ENCODE measurements around the gene LNPEP.

The LNPEP gene

DNA sequence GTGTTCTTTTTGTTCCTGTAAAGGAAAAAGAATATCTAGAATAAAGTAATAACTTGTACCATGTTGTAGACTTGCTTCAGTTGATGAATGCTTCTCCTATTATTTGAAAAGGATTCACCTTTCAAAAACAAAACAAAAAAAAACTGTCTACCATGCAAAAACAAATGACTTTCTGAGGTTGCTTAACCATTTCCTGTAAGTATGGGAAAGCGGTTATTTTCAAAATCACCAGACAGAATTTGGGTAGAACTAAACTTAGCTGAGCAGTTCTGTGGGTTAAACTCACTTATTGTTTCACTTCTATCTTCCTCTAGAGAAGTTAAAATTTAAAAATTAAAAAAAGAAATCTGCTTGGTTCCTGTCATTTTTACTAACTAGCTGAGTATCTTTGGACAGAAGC lies 25.2 kb downstream of the LNPEP start:
- no peak for DNase-seq (ENCODE audit: low read depth)

DNA sequence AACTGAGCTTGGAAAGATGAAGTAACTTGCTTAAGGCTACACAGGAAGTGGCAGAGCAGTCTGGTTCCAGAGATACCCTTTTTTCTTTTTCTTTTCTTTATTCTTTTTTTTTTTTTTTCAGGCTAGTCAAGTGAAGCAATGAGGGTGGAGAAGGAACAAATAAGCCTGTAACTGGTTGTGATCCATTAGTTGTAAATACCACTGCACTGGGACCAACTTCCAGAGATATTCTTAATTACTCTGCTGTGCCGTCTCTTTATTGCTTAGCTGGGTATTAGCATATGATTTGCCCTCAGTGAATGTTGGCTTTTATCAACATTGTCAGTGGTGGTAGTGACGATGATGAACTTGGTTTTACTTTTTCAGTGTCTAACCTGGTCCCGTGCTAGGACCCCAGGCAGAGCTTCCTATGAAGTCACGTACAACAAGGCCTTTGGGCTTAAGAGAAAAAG lies 26.7 kb downstream of the LNPEP start:
- DNase-seq (ENCODE audit: low read depth), result no peak

DNA sequence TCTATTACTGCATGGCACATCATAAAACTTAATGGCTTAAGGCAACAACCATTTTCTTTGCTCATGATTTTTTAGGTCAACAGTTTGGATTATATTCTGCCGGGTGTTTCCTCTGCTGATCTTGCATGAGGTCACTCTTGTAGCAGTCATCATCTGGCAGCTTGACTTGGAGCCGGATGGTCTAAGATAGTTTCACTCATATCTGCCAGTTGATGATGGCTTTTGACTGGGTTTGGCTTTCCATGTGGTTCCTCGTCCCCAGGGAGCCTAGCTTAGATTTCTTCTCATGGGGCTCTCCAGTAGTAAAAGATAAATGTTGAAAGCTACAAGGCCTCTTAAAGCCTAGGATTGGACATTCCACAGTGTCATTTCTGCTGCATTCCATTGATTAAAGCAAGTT lies 27.4 kb downstream of the LNPEP start:
- no peak for DNase-seq (ENCODE audit: low read depth)

DNA sequence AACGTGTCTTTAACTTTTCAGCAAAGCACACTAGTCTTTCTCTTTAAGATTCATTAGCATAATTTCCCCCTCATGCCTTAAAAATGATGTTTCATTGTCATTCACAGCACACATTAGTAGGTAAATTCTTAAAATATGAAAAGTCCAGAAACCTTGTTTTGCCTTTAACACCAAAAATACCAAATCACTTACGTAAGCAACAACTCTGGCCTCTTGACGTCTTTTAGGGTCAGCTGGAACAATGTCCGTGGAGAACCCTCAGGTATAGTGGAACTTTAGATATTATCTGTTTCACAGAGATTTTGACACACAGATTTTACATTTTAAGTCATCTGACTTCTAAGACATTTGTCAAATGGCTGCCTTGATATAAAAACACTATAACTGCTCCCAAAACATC lies 30.9 kb downstream of the LNPEP start:
- DNase-seq (ENCODE audit: low read depth), result no peak

DNA sequence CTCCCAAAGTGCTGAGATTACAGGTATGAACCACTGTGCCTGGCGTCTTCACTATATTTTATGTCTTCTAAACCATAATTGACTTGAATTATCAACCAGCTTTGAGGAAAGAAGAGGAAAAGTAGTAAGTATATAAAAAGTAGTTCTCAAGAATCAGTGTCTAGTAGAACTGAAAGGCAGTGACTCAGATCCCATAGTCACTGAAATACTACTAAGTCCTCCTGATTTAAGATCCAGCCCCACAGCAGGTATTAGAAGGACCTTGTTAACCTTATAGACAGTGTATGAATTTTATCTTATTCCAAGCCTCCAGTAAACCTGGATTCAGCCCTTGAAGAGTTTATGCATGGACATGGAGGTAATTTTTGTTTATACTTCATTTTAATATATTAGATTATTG lies 31.5 kb downstream of the LNPEP start:
- DNase-seq (ENCODE audit: low read depth), result no peak

DNA sequence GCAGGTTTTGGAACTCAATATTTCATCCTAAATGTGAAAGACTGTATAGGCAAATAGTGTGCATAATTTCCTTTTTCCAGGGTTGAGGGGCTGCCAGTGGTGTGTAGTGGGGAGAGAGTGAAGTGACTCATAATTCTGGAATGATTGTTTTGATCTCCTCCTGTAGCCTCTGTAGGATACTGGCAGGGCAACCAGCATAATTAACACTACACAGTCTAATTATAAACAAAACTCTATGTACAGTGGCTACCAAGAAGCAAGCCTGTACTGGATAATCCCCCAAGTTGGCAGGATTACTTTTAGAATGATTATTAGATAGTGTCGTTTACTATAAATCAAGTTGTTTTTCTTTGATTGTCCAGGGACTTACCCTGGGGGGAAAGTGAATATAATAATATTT lies 32.2 kb downstream of the LNPEP start:
- no peak for DNase-seq (ENCODE audit: low read depth)

DNA sequence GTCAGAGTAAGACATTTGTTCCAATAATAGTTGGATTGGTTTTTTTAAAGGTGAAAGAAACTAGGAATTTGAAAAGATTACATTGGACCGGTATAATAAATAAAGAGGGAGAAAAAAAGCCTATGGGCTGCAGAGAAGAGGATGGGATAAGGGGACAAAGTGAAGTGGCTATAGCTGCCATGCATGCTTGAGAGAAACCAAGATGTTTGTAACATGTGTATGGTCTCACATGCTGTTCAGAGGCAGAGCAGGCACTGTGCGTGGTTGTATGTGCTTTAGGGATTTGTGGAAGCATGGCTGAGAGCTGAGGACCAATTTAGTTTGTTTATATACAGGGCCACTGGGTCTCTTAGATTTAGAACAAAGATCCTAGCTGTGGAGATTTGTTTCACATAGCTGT lies 32.7 kb downstream of the LNPEP start:
- DNase-seq (ENCODE audit: low read depth), result no peak

DNA sequence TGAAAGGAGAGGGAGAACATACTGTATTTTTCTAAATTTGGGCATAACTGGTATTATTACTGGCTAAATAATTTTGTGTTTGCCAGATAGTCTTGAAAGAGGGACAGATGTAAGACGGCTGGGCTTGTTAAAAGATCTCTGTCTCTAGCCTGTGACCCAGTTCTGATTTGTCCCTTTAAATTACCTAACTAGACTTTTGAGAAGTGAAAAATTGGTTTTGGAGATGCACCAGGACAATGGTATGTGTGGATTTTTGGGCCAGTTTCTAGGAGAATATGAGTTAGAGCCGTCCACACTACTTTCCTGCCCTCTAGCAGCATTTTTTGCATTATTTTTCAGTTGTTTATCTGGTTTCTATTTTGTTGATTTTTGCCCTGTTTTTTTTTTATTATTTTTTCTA lies 33.5 kb downstream of the LNPEP start:
- no peak for DNase-seq (ENCODE audit: low read depth)

DNA sequence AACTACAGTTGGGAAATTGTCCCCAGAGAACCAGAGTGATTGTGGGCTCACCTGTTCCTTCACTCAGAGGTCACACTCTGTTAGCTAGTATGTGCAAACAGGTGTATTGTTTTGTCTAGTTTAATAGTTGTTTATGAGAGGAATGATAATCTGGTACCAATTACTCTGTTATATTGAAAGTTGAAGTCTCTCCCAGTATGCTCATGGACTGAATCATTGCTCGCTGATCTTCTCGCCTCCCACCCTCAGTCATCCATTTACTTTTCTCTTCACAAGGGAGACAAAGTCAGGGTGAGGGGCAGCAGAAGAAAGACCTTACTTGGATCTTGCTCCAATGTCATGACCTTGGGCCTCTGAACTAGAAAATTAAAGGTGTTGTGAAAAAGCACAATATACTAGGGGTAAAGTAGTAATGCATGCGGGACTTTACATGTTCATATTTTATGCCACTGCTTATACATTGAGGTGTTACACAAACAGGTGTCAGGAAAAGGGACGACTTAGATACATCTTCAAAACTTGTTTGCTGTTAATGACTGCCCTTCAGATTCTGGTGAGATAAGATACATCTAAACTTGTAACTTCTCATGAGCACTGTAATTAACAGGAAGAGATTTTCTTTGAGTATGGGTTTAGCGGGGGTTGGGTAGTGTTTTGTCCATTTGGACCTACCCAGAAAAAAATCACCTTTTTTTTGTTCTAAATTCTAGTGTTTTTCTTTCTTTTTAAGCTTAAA lies 36.9 kb downstream of the LNPEP start:
- DNase-seq (ENCODE audit: low read depth), result no peak

DNA sequence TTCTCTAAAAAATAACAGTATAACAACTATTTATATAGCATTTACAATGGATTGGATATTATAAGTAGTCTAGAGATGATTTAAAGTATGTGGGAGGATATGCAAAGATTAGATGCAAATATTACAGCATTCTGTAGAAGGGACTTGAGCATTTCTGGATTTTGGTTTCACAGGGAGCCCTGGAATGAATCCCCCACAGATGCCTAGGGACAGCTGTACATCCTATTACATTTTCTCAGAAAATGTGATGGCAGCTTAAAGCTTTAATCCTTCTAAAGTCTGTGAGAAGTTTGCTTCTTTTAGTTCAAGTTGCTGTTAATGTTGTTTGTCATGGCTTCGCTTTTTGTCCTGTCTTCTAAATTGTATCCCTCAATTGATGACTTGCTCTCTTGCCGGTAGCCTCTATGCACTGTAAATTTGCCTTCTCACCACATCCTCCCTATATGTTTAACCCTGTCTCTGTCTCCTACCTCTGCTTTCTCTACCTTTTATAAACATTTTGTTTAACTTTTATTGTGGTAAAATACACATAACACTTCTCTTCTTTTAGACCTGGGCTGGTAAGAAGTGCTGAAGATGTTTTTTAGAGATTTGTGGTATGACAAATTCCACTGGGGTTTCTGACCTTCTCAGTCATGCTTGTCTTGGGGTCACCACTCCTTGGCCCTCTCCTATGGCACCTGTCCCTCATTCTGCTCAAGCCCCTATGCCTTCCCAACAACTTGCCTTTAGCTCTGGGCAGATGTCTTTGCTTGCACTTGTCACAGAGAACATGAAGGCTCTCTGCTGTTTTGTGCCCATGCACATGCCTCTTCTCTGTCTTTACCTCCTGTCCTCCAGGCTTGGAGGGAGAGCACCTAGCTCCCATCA lies 37.9 kb downstream of the LNPEP start:
- DNase-seq (ENCODE audit: low read depth), result no peak

DNA sequence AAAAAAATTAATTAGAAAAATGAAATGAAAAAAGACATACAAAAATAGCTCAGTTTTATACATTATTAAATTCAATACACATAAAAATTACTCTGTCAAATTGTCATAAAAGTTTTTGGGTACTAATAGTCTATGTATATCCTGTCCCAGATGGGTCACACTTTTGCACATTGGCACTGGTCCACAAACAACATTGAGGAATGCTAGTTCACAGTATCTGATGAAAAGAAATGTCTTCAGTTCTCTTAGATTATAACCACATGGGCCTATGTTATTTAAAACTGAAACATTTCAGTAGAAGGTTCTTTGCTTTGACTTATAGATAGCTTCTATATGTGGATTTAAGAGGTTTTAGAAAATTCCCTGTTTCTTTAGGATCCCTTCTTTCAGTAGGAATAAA lies 39.8 kb downstream of the LNPEP start:
- no peak for DNase-seq (ENCODE audit: low read depth)

DNA sequence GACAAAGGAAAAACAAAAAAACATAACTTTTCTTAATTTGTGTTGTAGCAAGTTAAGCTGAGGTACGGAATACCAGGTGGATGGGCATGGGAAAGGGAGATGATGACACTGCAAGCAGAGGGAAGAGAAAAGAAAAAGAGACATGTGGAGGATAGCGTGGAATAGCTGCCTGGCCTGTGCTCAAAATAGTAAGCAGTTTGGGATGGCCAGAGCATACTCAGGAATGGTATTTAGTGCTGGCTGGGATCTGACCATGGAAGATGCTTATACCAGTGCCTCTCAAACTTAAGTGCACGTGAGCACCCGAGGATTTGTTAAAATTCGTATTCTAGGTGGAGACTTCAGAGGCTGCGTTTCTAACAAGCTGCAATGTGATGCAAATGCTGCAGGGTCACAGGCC lies 41.3 kb downstream of the LNPEP start:
- no peak for DNase-seq (ENCODE audit: low read depth)

DNA sequence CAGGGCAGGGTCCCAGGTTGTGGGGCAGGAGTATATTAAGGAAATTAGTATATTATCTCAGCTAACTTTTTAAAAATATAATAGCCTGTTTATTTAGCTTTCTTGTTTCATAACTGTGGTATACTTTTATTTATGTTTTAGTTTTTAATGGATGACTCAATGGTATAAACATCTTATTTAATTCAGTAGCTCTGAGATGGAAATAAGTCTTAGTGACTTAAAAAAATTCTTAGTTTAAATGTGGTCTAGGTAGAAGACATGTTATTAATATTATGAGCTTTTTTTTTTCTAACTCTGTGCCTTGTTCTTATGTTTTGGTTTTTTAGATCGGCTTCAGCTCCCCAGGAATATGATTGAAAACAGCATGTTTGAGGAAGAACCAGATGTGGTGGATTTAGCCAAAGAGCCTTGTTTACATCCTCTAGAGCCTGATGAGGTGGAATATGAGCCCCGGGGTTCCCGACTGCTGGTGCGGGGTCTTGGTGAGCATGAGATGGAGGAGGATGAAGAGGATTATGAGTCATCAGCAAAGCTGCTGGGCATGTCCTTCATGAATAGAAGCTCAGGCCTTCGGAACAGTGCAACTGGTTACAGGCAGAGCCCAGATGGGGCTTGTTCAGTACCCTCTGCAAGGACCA lies 43.1 kb downstream of the LNPEP start:
- DNase-seq (ENCODE audit: low read depth), result no peak

DNA sequence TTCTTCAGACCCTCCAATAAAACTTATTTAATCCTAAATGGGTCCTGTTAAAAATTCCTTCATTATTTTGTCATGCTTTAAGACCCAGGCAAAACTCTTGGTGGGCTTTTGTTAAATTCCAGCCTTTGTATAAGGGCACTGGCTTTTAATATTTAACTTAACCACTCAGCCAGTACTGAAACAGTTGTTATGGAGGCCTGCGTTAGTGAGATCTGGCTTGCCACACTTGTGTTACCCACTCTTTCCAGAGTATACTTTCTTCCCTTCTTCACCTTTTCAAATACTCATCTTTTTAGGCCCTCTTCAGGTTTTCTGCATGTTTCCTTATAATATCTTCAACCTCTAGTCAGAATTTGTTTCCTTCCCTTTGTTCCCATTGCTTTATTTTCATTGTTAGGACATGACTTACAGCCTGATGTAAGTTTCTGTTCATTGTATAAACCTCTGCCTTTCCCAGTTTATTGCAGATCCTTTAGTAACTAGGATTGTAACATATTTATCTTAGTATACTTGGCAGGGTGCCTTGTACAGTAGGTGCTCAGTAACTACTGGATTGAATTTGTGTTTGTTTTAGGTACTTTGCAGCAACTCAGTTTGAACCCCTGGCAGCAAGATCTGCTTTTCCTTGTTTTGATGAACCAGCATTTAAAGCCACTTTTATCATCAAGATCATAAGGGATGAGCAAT lies 48.8 kb downstream of the LNPEP start:
- DNase-seq (ENCODE audit: low read depth), result no peak

DNA sequence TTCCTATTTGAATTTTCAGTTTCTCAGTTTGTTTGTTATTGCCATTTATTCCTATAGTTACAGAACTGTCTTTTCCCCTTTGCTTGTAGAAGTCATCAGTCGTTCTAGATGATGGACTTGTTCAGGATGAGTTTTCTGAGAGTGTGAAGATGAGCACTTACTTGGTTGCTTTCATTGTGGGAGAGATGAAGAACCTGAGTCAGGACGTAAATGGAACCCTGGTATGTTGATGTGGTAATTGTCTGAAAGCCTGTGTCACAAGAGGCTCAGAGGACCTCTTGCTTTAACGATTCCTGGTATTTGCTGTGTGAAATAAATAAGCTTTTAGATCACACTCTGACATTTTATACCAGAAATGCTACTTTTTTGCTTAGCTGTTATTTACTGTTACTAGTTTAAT lies 50.6 kb downstream of the LNPEP start:
- DNase-seq (ENCODE audit: low read depth), result no peak

DNA sequence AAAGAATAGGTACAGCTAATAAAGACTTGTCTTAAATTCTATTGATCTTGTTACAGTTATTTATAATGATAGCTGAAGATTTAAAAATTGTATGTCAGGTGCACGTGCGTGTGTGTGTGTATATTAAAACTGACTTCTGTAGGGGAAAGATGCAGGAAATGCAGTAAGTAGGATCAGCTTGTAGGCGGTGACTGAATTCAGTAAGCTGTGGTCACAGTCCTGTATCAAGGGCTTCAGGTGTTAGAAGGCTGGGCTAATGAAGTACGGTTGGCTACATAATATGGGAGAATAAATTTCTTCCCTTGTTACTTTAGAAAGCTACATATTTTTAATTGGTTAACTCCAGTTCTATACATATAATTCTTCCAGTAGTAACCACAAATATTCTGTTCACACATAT lies 54.2 kb downstream of the LNPEP start:
- no peak for DNase-seq (ENCODE audit: low read depth)

DNA sequence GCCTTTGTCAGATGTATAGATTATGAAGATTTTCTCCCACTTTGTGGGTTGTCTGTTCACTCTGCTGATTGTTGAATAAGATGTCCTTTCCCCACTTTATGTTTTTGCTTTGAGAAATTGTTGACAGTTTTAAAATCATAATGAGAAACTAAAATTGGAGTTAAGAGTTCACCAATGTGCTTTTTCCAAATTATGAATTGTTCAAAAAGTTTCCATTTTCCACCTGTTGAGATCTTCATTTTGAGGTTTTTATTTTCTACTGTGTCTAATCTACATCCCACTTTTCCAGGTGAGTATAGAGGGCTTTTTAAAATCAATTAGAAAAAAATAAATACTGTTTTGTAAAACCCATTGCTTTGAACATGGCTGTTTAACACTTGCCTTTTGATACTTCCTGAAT lies 55.8 kb downstream of the LNPEP start:
- DNase-seq (ENCODE audit: low read depth), result no peak

DNA sequence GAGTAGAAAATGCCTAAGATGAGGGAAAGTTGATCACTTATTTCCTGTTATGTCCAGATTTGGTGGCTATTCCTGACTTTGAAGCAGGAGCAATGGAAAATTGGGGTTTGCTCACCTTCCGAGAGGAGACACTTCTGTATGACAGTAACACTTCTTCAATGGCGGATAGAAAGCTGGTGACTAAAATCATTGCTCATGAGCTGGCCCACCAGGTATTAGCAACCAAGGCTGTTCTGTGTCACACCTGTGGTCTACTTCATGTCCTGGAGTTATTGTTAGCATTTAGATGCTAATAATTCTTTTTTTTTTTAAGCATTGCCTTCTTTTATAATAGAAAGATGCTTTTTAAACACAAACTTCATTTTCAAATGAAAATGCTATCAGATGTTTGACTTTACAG lies 57.9 kb downstream of the LNPEP start:
- no peak for DNase-seq (ENCODE audit: low read depth)

DNA sequence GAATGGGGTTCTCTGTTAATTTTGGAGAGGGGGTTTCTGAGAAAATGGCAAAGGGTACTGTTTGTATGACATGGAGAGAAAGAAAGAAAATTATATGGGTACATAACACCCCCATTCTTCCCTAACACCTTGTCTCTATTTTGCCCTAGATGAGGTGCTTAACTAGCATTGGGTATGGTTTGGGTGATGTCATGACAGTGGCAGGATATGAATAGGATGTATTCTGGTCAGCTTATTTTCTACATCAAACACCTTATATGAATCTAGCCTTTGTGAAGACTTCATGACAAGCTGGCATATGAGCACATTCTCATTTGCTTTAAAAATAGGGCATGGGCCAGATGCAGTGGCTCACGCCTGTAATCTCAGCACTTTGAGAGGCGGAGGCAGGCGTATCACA lies 58.6 kb downstream of the LNPEP start:
- DNase-seq (ENCODE audit: low read depth), result no peak

DNA sequence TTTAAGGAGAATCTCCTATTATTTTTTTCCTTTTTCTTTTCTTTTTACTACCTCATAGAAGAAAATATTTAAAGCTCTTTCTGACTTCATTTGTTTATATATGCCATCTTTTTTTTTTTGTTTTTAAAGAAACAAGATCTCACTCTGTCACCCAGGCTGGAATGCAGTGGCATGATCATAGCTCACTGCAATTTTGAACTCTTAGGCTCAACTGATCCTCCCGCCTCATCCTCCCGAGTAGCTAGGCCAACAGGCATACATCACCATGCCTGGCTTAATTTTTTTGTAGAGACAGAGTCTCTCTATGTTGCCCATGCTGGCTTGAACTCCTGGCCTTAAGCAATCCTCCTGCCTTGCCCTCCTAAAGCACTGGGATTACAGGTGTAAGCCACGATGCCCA lies 59.5 kb downstream of the LNPEP start:
- DNase-seq (ENCODE audit: low read depth), result no peak

DNA sequence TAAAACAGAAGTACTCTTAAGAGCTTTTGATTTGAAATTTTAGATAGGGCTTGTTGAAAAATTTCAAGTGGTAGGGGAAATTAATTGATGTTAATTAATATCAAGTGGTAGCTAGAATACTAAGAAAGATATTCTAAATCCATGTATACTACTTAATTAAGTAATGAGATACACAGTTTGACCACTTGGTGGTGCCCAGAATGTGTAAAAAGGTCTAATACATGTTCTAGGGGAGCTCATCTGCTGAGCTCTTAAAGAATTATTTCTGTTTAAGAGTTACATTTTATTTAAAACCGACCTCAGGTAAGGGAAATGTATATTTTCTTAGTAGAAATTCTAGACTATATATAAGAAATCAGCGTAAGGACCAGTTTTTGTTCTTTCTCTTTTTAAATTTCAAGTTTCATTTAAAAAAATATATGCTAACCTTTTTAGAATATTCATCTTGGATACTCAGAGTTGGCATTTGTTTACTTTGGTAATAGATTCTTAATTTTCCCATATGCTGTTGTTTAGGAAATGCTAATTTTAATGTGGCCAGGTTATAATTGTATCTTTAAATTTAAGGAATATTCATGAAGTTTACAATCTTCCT lies 61.5 kb downstream of the LNPEP start:
- no peak for DNase-seq (ENCODE audit: low read depth)

DNA sequence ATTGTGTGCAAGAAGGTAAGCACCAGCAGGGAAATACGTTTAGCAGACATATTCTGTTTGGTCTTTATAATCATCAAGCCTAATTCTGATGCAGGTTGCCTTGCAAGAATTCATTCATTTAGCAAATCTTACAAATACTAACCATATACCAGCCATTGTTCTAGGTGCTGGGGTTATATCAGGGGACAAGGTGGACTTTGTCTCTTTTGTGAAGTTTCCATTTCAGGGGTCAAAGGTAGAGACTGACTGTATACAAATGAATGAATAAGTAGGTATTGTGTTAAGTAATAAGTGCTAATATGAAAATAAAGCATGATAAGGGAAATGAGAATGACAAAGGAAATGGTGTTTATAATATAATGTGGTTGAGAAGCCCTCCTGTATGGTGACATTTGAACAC lies 64.0 kb downstream of the LNPEP start:
- DNase-seq (ENCODE audit: low read depth), result no peak

Data from activated T-cell treated with anti-CD3 and anti-CD28 coated beads for 1 hour (primary cell).